Type B pancreatic cell (in vitro differentiated cells): Measurements from ENCODE around the gene DNAH7. TPM values are rescaled to one million over a fixed set of nuclear protein-coding genes. Genes with fewer than 3 reads are reported as not detected.

Experiments
- DNase-seq: peaks from one replicate; pipeline ENCODE4 v3.0.0; 2021; ENCODE audit warnings: mixed read lengths; ENCODE audit not compliant: unreplicated experiment; ENCODE audit errors: extremely low spot score
- H3K27ac Mint-ChIP-seq: 2 replicates; pipeline ENCODE4 v1.8.0; 2021; ENCODE audit warnings: mild to moderate bottlenecking, mixed read lengths
- H3K27me3 Mint-ChIP-seq: 2 replicates; pipeline ENCODE4 v1.8.0; 2021; ENCODE audit warnings: mixed read lengths
- H3K36me3 Mint-ChIP-seq: 2 replicates; pipeline ENCODE4 v1.8.0; 2021; ENCODE audit warnings: mixed read lengths
- H3K4me1 Mint-ChIP-seq: one replicate; pipeline ENCODE4 v1.8.0; 2021; ENCODE audit warnings: mixed read lengths; ENCODE audit not compliant: unreplicated experiment
- H3K4me3 Mint-ChIP-seq: 2 replicates; pipeline ENCODE4 v1.8.0; 2021; ENCODE audit warnings: mild to moderate bottlenecking, mixed read lengths
- H3K9me3 Mint-ChIP-seq: 2 replicates; pipeline ENCODE4 v1.8.0; 2021; ENCODE audit warnings: mixed read lengths
- CTCF ChIP-seq: fragments of 200-600 bp; sonication (generic); conservative IDR thresholded peaks from 2 replicates; pipeline ENCODE4 v1.5.0; 2021; ENCODE audit warnings: antibody characterized with exemption, mild to moderate bottlenecking
- total RNA-seq: library from RNA; stranded (reverse); gene quantifications from 2 replicates; pipeline ENCODE4 v1.2.1, GENCODE V29; 2021; ENCODE audit warnings: low replicate concordance

Gene DNAH7
- total RNA-seq, 1 donor from 2014 or later = 7.5 TPM

- TF ChIP-seq CTCF = no peak
- Mint-ChIP-seq H3K4me3 (no peak overlapping the region), H3K27me3 (no peaks in the 10 kb centered on the region), H3K9me3 (peaks cover 10% of the 10 kb centered on the region), H3K36me3 (peaks cover 3% of the 10 kb centered on the region), H3K4me1 (no peaks in the 10 kb centered on the region), H3K27ac (no peak overlapping the region)
- no peak for DNase-seq
Observed at GRCh38 chr2:196041786-196042185, 26.9 kb downstream of the DNAH7 start.

GRCh38 chr2:196040218-196040617, 28.4 kb downstream of the DNAH7 start:
- Mint-ChIP-seq H3K27me3 (no peaks in the 10 kb centered on the region), H3K27ac (no peak overlapping the region), H3K9me3 (peaks cover 10% of the 10 kb centered on the region), H3K4me3 (no peak overlapping the region), H3K4me1 (no peaks in the 10 kb centered on the region), H3K36me3 (no peaks in the 10 kb centered on the region)
- DNase-seq = no peak
- TF ChIP-seq CTCF = no peak

GRCh38 chr2:196036442-196036841, 32.2 kb downstream of the DNAH7 start:
- H3K36me3 Mint-ChIP-seq = no peaks in the 10 kb centered on the region
- DNase-seq = no peak
- no peak for TF ChIP-seq CTCF
- H3K4me1 Mint-ChIP-seq = no peaks in the 10 kb centered on the region
- no peak overlapping the region for H3K4me3 Mint-ChIP-seq
- peaks cover 16% of the 10 kb centered on the region for H3K9me3 Mint-ChIP-seq
- no peak overlapping the region for H3K27ac Mint-ChIP-seq
- no peaks in the 10 kb centered on the region for H3K27me3 Mint-ChIP-seq

- Mint-ChIP-seq H3K27me3 (no peaks in the 10 kb centered on the region), H3K36me3 (no peaks in the 10 kb centered on the region), H3K4me3 (no peak overlapping the region), H3K27ac (no peak overlapping the region), H3K9me3 (no peaks in the 10 kb centered on the region), H3K4me1 (no peaks in the 10 kb centered on the region)
- TF ChIP-seq CTCF = no peak
- DNase-seq = no peak
Observed at GRCh38 chr2:196018037-196018436, 50.6 kb downstream of the DNAH7 start.

GRCh38 chr2:196012314-196012713, 56.3 kb downstream of the DNAH7 start:
- Mint-ChIP-seq H3K9me3 (no peaks in the 10 kb centered on the region), H3K27ac (no peak overlapping the region), H3K36me3 (no peaks in the 10 kb centered on the region), H3K4me3 (no peak overlapping the region), H3K27me3 (no peaks in the 10 kb centered on the region), H3K4me1 (no peaks in the 10 kb centered on the region)
- no peak for TF ChIP-seq CTCF
- DNase-seq = no peak

- Mint-ChIP-seq H3K4me1 (no peaks in the 10 kb centered on the region), H3K4me3 (no peak overlapping the region), H3K9me3 (no peaks in the 10 kb centered on the region), H3K27me3 (no peaks in the 10 kb centered on the region), H3K36me3 (no peaks in the 10 kb centered on the region), H3K27ac (no peak overlapping the region)
- TF ChIP-seq CTCF = no peak
- no peak for DNase-seq
Observed at GRCh38 chr2:196000551-196000950, 68.1 kb downstream of the DNAH7 start.
